ENCODE measurements around the gene ALG12.

DNA sequence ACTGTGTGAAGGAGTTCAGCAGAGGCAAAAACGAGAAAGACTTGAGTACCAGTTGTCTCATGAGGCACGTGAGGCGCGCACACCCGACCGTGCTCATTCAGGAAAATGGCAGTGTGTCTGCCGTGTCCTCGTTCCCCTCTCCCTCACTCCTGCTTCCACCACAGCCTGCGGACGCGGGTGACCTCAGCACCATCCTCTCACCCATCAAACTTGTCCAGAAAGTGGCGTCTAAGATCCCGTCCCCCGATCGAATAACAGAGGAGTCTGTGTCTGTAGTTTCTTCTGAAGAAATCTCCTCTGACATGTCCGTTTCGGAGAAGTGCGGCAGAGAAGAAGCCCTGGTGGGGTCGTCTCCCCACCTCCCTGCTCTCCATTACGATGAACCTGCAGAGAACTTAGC lies 34.2 kb downstream of the ALG12 start:
- no peak for TF ChIP-seq RFX5 (IDR thresholded peaks at IDR 0.05; ENCODE audit: borderline replicate concordance, low read depth, low read length)
- TF ChIP-seq GTF2F1 (IDR thresholded peaks at IDR 0.05; ENCODE audit: borderline replicate concordance, low read depth, low read length) = no peak
- TF ChIP-seq EZH2 (IDR thresholded peaks at IDR 0.05; ENCODE audit: low read depth, low read length, severe bottlenecking) = no peak
- TF ChIP-seq, protein P1, sequence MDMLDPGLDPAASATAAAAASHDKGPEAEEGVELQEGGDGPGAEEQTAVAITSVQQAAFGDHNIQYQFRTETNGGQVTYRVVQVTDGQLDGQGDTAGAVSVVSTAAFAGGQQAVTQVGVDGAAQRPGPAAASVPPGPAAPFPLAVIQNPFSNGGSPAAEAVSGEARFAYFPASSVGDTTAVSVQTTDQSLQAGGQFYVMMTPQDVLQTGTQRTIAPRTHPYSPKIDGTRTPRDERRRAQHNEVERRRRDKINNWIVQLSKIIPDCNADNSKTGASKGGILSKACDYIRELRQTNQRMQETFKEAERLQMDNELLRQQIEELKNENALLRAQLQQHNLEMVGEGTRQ (IDR thresholded peaks at IDR 0.05; ENCODE audit: low read length) = no peak
- TF ChIP-seq BRCA1 (IDR thresholded peaks at IDR 0.05; ENCODE audit: low read depth, low read length) = no peak
- no peak for TF ChIP-seq TEAD4 (IDR thresholded peaks at IDR 0.05; ENCODE audit: low read depth, low read length)
- no peak for TF ChIP-seq YY1 (IDR thresholded peaks at IDR 0.05; ENCODE audit: low read depth, low read length)
- TF ChIP-seq, protein P2, sequence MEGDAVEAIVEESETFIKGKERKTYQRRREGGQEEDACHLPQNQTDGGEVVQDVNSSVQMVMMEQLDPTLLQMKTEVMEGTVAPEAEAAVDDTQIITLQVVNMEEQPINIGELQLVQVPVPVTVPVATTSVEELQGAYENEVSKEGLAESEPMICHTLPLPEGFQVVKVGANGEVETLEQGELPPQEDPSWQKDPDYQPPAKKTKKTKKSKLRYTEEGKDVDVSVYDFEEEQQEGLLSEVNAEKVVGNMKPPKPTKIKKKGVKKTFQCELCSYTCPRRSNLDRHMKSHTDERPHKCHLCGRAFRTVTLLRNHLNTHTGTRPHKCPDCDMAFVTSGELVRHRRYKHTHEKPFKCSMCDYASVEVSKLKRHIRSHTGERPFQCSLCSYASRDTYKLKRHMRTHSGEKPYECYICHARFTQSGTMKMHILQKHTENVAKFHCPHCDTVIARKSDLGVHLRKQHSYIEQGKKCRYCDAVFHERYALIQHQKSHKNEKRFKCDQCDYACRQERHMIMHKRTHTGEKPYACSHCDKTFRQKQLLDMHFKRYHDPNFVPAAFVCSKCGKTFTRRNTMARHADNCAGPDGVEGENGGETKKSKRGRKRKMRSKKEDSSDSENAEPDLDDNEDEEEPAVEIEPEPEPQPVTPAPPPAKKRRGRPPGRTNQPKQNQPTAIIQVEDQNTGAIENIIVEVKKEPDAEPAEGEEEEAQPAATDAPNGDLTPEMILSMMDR (IDR thresholded peaks at IDR 0.05; ENCODE audit: control extremely low read depth in 1 of 3, insufficient read depth in 1 of 3, low read depth in 1 of 3, low read length in 3 of 3) = no peak
- no peak for TF ChIP-seq HDAC6 (IDR thresholded peaks at IDR 0.05; ENCODE audit: low read depth, low read length)

Measured in H1 (cell line).